GM19452 (cell line): Measurements from ENCODE around the gene AOPEP.
"Not testable (repeated sequence)": the region's sequence is repeated elsewhere in the genome, so short reads cannot be mapped to it uniquely, and the experiment has no call there.

Experiments
- ATAC-seq: cut with Tn5 transposase; IDR thresholded peaks from one replicate; pipeline ENCODE4 v1.9.1; 2021; ENCODE audit not compliant: unreplicated experiment

Gene AOPEP

GRCh38 chr9:94867281-94867841 lies 140.9 kb downstream of the AOPEP start:
- ATAC-seq: no peak

GRCh38 chr9:94867842-94868312 lies 141.4 kb downstream of the AOPEP start:
- ATAC-seq: no peak

GRCh38 chr9:94868464-94868863 lies 142.0 kb downstream of the AOPEP start:
- no peak for ATAC-seq

- ATAC-seq: no peak
Observed at GRCh38 chr9:94869415-94869843, 142.9 kb downstream of the AOPEP start.

- no peak for ATAC-seq
Observed at GRCh38 chr9:94870465-94870792, 143.9 kb downstream of the AOPEP start.

GRCh38 chr9:94870793-94871558 lies 144.5 kb downstream of the AOPEP start:
- no peak for ATAC-seq

GRCh38 chr9:94872083-94872833 lies 145.8 kb downstream of the AOPEP start:
- ATAC-seq: no peak

- no peak for ATAC-seq
Observed at GRCh38 chr9:94872891-94873511, 146.5 kb downstream of the AOPEP start.

GRCh38 chr9:94874316-94874715 lies 147.8 kb downstream of the AOPEP start:
- ATAC-seq: no peak

GRCh38 chr9:94875300-94876020 lies 149.0 kb downstream of the AOPEP start:
- ATAC-seq: no peak

GRCh38 chr9:94878804-94879203 lies 152.3 kb downstream of the AOPEP start:
- ATAC-seq: not testable (repeated sequence)

GRCh38 chr9:94879230-94879629 lies 152.7 kb downstream of the AOPEP start:
- ATAC-seq: no peak

- ATAC-seq: no peak
Observed at GRCh38 chr9:94881023-94881422, 154.5 kb downstream of the AOPEP start.

- no peak for ATAC-seq
Observed at GRCh38 chr9:94881454-94881853, 155.0 kb downstream of the AOPEP start.

GRCh38 chr9:94881940-94882339 lies 155.4 kb downstream of the AOPEP start:
- no peak for ATAC-seq

GRCh38 chr9:94882966-94883641 lies 156.6 kb downstream of the AOPEP start:
- ATAC-seq: no peak

- ATAC-seq: no peak
Observed at GRCh38 chr9:94885854-94886447, 159.5 kb downstream of the AOPEP start.

GRCh38 chr9:94887721-94888120 lies 161.2 kb downstream of the AOPEP start:
- no peak for ATAC-seq

GRCh38 chr9:94888775-94889174 lies 162.3 kb downstream of the AOPEP start:
- ATAC-seq: no peak

GRCh38 chr9:94889628-94890027 lies 163.1 kb downstream of the AOPEP start:
- ATAC-seq: no peak
